ENCODE results near the gene MRPL10.
A peak's percentile ranks its signal among the peaks of the same experiment; 100 is the strongest.

The MRPL10 gene

DNA sequence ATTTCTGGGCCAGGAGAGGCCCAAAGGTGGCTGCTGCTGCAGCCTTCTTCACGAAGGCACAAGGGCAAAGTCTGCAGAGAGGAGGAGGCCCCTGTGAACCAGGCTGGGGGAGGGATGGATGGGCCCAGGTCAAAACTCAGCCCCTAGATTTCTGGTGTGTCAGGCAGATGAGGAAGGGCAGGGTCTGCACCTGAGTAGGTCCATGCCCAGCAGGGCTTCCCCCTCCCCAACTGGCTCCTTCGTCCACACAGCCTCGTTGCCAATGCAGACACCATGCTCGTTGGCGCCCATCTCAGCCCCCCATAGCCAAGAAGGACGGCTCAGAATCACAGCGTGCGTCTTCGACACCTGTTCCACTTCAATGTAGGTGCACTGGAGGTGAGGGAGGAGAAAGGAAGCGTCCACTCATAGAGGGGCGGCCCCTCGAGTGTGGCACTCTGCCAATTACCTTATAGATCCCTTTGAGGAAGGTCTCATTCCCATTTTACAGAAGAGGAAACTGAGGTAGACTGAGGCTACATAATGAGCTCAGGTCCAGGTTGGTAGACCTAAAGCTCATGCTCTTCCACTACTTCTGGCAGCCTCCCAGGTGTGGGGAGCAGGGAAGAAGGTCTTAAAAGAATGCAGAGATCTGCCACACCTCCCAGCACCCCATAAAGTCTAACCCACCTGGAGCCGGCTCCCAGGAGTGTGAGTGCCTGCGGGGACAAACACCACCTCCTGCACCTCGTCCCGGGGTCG lies 8.8 kb upstream of the MRPL10 start:
- Histone ChIP-seq H4K91ac (ENCODE audit: low read length) (peak overlapping the region; percentile 4), H3K79me1 (replicated peaks; ENCODE audit: low read length, poor library complexity, severe bottlenecking) (peaks cover 19% of the 10 kb centered on the region), H3K4ac (ENCODE audit: low read depth in 1 of 2, low read length in 2 of 2) (peak overlapping the region; percentile 1 to 66), H3K23ac (ENCODE audit: low read length in 2 of 2) (no peak overlapping the region), H3K18ac (ENCODE audit: low read depth in 1 of 2, low read length in 2 of 2) (peak overlapping the region in 1 of 2 experiments; percentile 77), H3K9me3 (ENCODE audit: control insufficient read depth, low read length) (no peaks in the 10 kb centered on the region), H3K4me1 (ENCODE audit: control insufficient read depth, insufficient read depth, low read depth, low read length) (peaks cover 30% of the 10 kb centered on the region), H2AFZ (ENCODE audit: low read depth, low read length) (peak overlapping the region; percentile 72), H3K14ac (ENCODE audit: low read length in 2 of 2) (peak overlapping the region in 1 of 2 experiments; percentile 71), H3K36me3 (ENCODE audit: control insufficient read depth in 1 of 2, insufficient read depth in 2 of 2, low read depth in 1 of 2, low read length in 2 of 2) (peaks cover 22 to 37% of the 10 kb centered on the region in 2 experiments), H3K27me3 (ENCODE audit: control insufficient read depth in 1 of 2, insufficient read depth in 1 of 2, low read length in 2 of 2) (peaks cover 3 to 13% of the 10 kb centered on the region in 2 experiments), H4K8ac (ENCODE audit: low read length) (peak overlapping the region; percentile 84), H2BK15ac (ENCODE audit: low read depth, poor library complexity, severe bottlenecking) (no peak overlapping the region), H2BK12ac (ENCODE audit: low read length in 2 of 2) (no peak overlapping the region), H2BK120ac (ENCODE audit: low read depth, low read length) (no peak overlapping the region), H3K27ac (ENCODE audit: low read length, poor library complexity, severe bottlenecking) (no peak overlapping the region), H3K4me3 (ENCODE audit: insufficient read depth in 1 of 2, low read depth in 1 of 2, low read length in 2 of 2) (peak overlapping the region; percentile 74 to 96), H3K9ac (ENCODE audit: low read length) (peak overlapping the region; percentile 89), H2AK5ac (ENCODE audit: low read length, severe bottlenecking) (no peak overlapping the region), H2BK5ac (ENCODE audit: low read depth, low read length, poor library complexity, severe bottlenecking) (no peak overlapping the region), H3K4me2 (ENCODE audit: low read length, poor library complexity, severe bottlenecking) (peak overlapping the region; percentile 71)
- 64% methylated on average over 14 of the region's 17 CpGs for WGBS
- no peak for DNase-seq

DNA sequence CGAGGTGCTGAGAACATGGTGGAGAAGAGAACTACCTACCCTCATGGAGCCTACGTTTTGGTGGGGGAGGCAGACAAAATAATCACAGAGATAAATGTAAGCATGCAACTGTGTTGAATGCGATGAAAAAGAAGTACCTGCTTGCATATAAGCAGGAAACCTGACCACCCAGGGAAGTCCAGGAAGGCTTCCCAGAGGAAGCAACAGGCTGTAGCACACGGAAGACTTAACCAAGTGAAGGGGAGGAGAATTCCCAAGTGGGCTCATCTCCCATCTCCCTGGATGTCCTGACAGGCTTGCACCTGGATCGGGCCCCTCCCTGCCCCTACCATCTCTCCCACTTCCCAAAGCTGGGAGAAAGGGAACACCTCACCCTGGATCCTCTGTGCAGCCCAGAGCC lies 7.7 kb upstream of the MRPL10 start:
- peak overlapping the region in 1 of 2 experiments; percentile 2 for H3K4me3 ChIP-seq (ENCODE audit: insufficient read depth in 1 of 2, low read depth in 1 of 2, low read length in 2 of 2)
- peaks cover 19% of the 10 kb centered on the region for H3K79me1 ChIP-seq (replicated peaks; ENCODE audit: low read length, poor library complexity, severe bottlenecking)
- H3K4me1 ChIP-seq (ENCODE audit: control insufficient read depth, insufficient read depth, low read depth, low read length), result peaks cover 30% of the 10 kb centered on the region
- 98% methylated on average over 5 of the region's 5 CpGs for WGBS
- no peak overlapping the region for H3K23ac ChIP-seq (ENCODE audit: low read length in 2 of 2)
- H2BK5ac ChIP-seq (ENCODE audit: low read depth, low read length, poor library complexity, severe bottlenecking), result no peak overlapping the region
- DNase-seq, result no peak
- no peak overlapping the region for H3K14ac ChIP-seq (ENCODE audit: low read length in 2 of 2)
- no peak overlapping the region for H2BK12ac ChIP-seq (ENCODE audit: low read length in 2 of 2)
- no peak overlapping the region for H4K8ac ChIP-seq (ENCODE audit: low read length)
- H3K9me3 ChIP-seq (ENCODE audit: control insufficient read depth, low read length), result no peaks in the 10 kb centered on the region
- no peak overlapping the region for H3K4ac ChIP-seq (ENCODE audit: low read depth in 1 of 2, low read length in 2 of 2)
- no peak overlapping the region for H2BK120ac ChIP-seq (ENCODE audit: low read depth, low read length)
- no peak overlapping the region for H3K18ac ChIP-seq (ENCODE audit: low read depth in 1 of 2, low read length in 2 of 2)
- no peak overlapping the region for H2BK15ac ChIP-seq (ENCODE audit: low read depth, poor library complexity, severe bottlenecking)
- H3K27me3 ChIP-seq (ENCODE audit: control insufficient read depth in 1 of 2, insufficient read depth in 1 of 2, low read length in 2 of 2), result peaks cover 0 to 2% of the 10 kb centered on the region in 2 experiments
- no peak overlapping the region for H3K9ac ChIP-seq (ENCODE audit: low read length)
- no peak overlapping the region for H2AK5ac ChIP-seq (ENCODE audit: low read length, severe bottlenecking)
- H3K36me3 ChIP-seq (ENCODE audit: control insufficient read depth in 1 of 2, insufficient read depth in 2 of 2, low read depth in 1 of 2, low read length in 2 of 2), result peaks cover 29 to 37% of the 10 kb centered on the region in 2 experiments
- no peak overlapping the region for H3K4me2 ChIP-seq (ENCODE audit: low read length, poor library complexity, severe bottlenecking)
- no peak overlapping the region for H3K27ac ChIP-seq (ENCODE audit: low read length, poor library complexity, severe bottlenecking)
- H2AFZ ChIP-seq (ENCODE audit: low read depth, low read length), result no peak overlapping the region
- H4K91ac ChIP-seq (ENCODE audit: low read length), result no peak overlapping the region

DNA sequence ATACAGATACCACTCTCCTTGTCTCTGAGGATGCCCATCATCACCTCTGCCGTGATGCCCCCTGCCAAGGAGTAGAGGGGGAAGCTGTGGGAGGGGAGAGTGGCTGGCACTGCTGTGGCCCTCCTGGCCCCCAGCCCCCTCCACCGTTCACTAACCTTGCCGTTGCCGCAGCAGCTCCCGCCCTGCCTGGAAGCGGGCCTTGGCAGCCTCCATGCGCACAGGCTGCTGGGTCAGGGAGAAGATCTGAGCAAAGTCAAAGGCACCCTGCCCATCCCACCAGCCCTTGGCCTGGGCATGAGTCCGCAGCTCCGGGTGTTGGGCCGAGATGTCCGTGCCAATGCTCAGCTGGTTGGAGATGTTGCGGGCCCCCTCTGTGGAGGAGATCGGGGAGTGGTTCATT lies 7.3 kb upstream of the MRPL10 start:
- Histone ChIP-seq H3K27ac (ENCODE audit: low read length, poor library complexity, severe bottlenecking) (no peak overlapping the region), H3K27me3 (ENCODE audit: control insufficient read depth in 1 of 2, insufficient read depth in 1 of 2, low read length in 2 of 2) (no peaks in the 10 kb centered on the region), H4K8ac (ENCODE audit: low read length) (no peak overlapping the region), H2BK15ac (ENCODE audit: low read depth, poor library complexity, severe bottlenecking) (no peak overlapping the region), H2BK12ac (ENCODE audit: low read length in 2 of 2) (no peak overlapping the region), H3K9ac (ENCODE audit: low read length) (no peak overlapping the region), H2AFZ (ENCODE audit: low read depth, low read length) (no peak overlapping the region), H3K14ac (ENCODE audit: low read length in 2 of 2) (no peak overlapping the region), H3K4ac (ENCODE audit: low read depth in 1 of 2, low read length in 2 of 2) (no peak overlapping the region), H3K23ac (ENCODE audit: low read length in 2 of 2) (no peak overlapping the region), H3K36me3 (ENCODE audit: control insufficient read depth in 1 of 2, insufficient read depth in 2 of 2, low read depth in 1 of 2, low read length in 2 of 2) (peaks cover 29 to 37% of the 10 kb centered on the region in 2 experiments), H3K18ac (ENCODE audit: low read depth in 1 of 2, low read length in 2 of 2) (no peak overlapping the region), H3K4me3 (ENCODE audit: insufficient read depth in 1 of 2, low read depth in 1 of 2, low read length in 2 of 2) (no peak overlapping the region), H4K91ac (ENCODE audit: low read length) (no peak overlapping the region), H3K9me3 (ENCODE audit: control insufficient read depth, low read length) (no peaks in the 10 kb centered on the region), H2BK120ac (ENCODE audit: low read depth, low read length) (no peak overlapping the region), H3K4me1 (ENCODE audit: control insufficient read depth, insufficient read depth, low read depth, low read length) (peaks cover 30% of the 10 kb centered on the region), H3K4me2 (ENCODE audit: low read length, poor library complexity, severe bottlenecking) (no peak overlapping the region), H3K79me1 (replicated peaks; ENCODE audit: low read length, poor library complexity, severe bottlenecking) (peaks cover 19% of the 10 kb centered on the region), H2BK5ac (ENCODE audit: low read depth, low read length, poor library complexity, severe bottlenecking) (no peak overlapping the region), H2AK5ac (ENCODE audit: low read length, severe bottlenecking) (no peak overlapping the region)
- no peak for DNase-seq
- 98% methylated on average over 13 of the region's 13 CpGs for WGBS

GRCh38 chr17:47837401-47838039 lies 6.2 kb upstream of the MRPL10 start:
- H2AFZ ChIP-seq (ENCODE audit: low read depth, low read length), result no peak overlapping the region
- H2BK15ac ChIP-seq (ENCODE audit: low read depth, poor library complexity, severe bottlenecking), result no peak overlapping the region
- H3K4me2 ChIP-seq (ENCODE audit: low read length, poor library complexity, severe bottlenecking), result no peak overlapping the region
- H2BK120ac ChIP-seq (ENCODE audit: low read depth, low read length), result no peak overlapping the region
- no peak overlapping the region for H2AK5ac ChIP-seq (ENCODE audit: low read length, severe bottlenecking)
- H3K9me3 ChIP-seq (ENCODE audit: control insufficient read depth, low read length), result no peaks in the 10 kb centered on the region
- H3K79me1 ChIP-seq (replicated peaks; ENCODE audit: low read length, poor library complexity, severe bottlenecking), result peaks cover 19% of the 10 kb centered on the region
- H3K27ac ChIP-seq (ENCODE audit: low read length, poor library complexity, severe bottlenecking), result peak overlapping the region; percentile 45
- H2BK12ac ChIP-seq (ENCODE audit: low read length in 2 of 2), result no peak overlapping the region
- peak overlapping the region; percentile 64 for H3K9ac ChIP-seq (ENCODE audit: low read length)
- no peak overlapping the region for H3K18ac ChIP-seq (ENCODE audit: low read depth in 1 of 2, low read length in 2 of 2)
- no peak overlapping the region for H2BK5ac ChIP-seq (ENCODE audit: low read depth, low read length, poor library complexity, severe bottlenecking)
- peak overlapping the region in 1 of 2 experiments; percentile 26 for H3K4me3 ChIP-seq (ENCODE audit: insufficient read depth in 1 of 2, low read depth in 1 of 2, low read length in 2 of 2)
- H3K23ac ChIP-seq (ENCODE audit: low read length in 2 of 2), result no peak overlapping the region
- no peak overlapping the region for H4K91ac ChIP-seq (ENCODE audit: low read length)
- WGBS, result 75% methylated on average over 13 of the region's 13 CpGs
- DNase-seq, result no peak
- no peak overlapping the region for H3K14ac ChIP-seq (ENCODE audit: low read length in 2 of 2)
- no peak overlapping the region for H3K4ac ChIP-seq (ENCODE audit: low read depth in 1 of 2, low read length in 2 of 2)
- peaks cover 29 to 37% of the 10 kb centered on the region in 2 experiments for H3K36me3 ChIP-seq (ENCODE audit: control insufficient read depth in 1 of 2, insufficient read depth in 2 of 2, low read depth in 1 of 2, low read length in 2 of 2)
- H3K4me1 ChIP-seq (ENCODE audit: control insufficient read depth, insufficient read depth, low read depth, low read length), result peaks cover 30% of the 10 kb centered on the region
- no peaks in the 10 kb centered on the region for H3K27me3 ChIP-seq (ENCODE audit: control insufficient read depth in 1 of 2, insufficient read depth in 1 of 2, low read length in 2 of 2)
- no peak overlapping the region for H4K8ac ChIP-seq (ENCODE audit: low read length)

Data from mesenchymal stem cell (in vitro differentiated cells and primary cell).